GM21360 (cell line): ENCODE measurements around the gene BRF1.

Experiments used
- ATAC-seq: cut with Tn5 transposase; IDR thresholded peaks from one replicate; pipeline ENCODE4 v1.9.1; 2021; ENCODE audit warnings: mild to moderate bottlenecking, moderate library complexity; ENCODE audit not compliant: unreplicated experiment

BRF1 gene

GRCh38 chr14:105165134-105165704 lies 135.6 kb downstream of the BRF1 start:
- no peak for ATAC-seq

- no peak for ATAC-seq
Measured at GRCh38 chr14:105163040-105163742, 137.6 kb downstream of the BRF1 start.

GRCh38 chr14:105162669-105162979 lies 138.2 kb downstream of the BRF1 start:
- no peak for ATAC-seq

GRCh38 chr14:105161964-105162668 lies 138.7 kb downstream of the BRF1 start:
- ATAC-seq: no peak

GRCh38 chr14:105161309-105161708 lies 139.5 kb downstream of the BRF1 start:
- ATAC-seq: no peak

GRCh38 chr14:105160776-105161175 lies 140.0 kb downstream of the BRF1 start:
- no peak for ATAC-seq

- ATAC-seq: no peak
Measured at GRCh38 chr14:105159344-105159743, 141.5 kb downstream of the BRF1 start.
